ENCODE measurements around the gene LGALSL.

The LGALSL gene

DNA sequence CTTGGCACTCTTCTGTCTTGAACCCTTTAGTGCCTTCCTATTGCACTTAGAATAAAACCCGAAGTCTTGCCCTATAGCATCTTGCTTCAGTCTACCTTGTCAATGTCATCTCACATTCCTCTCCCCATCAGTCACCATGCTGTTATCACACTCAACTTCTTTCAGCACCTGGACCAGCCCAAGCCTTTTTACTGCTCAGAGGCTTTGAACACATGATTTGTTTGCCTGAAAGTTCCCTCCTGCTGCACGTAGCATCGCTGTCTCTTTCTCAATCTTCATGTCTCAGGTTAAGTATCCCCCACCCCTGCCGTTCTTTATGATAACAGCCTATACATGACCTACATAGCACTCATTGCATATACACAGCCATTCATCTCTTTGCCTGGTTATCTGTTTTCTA, 41.3 kb upstream of the LGALSL start:
- DNase-seq (ENCODE audit: low read depth): no peak
- TF ChIP-seq, protein P1, sequence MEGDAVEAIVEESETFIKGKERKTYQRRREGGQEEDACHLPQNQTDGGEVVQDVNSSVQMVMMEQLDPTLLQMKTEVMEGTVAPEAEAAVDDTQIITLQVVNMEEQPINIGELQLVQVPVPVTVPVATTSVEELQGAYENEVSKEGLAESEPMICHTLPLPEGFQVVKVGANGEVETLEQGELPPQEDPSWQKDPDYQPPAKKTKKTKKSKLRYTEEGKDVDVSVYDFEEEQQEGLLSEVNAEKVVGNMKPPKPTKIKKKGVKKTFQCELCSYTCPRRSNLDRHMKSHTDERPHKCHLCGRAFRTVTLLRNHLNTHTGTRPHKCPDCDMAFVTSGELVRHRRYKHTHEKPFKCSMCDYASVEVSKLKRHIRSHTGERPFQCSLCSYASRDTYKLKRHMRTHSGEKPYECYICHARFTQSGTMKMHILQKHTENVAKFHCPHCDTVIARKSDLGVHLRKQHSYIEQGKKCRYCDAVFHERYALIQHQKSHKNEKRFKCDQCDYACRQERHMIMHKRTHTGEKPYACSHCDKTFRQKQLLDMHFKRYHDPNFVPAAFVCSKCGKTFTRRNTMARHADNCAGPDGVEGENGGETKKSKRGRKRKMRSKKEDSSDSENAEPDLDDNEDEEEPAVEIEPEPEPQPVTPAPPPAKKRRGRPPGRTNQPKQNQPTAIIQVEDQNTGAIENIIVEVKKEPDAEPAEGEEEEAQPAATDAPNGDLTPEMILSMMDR (conservative IDR thresholded peaks at IDR 0.05; ENCODE audit: low read depth, low read length): no peak
- H3K4me3 ChIP-seq (ENCODE audit: low read depth, low read length): no peak overlapping the region

DNA sequence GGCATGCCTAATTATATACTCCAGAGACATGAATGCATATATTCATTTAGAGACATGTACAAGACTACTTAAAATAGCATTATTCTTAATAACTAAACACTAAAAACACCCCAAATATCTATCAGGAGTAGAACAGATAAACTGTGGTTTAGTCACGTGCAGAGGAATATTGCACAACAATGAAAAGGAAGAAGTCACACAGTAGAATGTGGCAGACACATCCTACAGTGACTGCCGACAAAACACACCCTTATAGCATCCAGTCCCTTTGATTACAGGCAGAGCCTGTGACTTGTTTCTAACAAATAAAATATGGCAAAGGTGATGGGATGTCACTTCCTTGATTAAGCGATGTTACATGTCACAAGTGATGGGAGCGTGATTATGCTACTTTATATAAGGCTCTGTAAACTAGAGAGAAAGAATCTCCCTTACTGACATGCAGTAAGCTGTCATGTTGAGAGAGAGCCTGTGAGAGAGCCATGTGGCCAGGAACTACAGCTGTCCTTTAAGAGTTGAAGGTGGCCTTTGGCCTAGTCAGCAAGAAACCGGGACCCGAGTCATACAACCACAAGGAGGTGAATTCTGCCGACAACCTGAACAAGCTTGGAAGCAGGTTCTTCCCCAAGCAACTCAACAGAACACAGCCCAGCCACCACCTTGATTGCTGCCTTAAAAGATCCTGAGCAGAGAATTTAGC, 39.1 kb upstream of the LGALSL start:
- H3K4me3 ChIP-seq (ENCODE audit: low read depth, low read length): no peak overlapping the region
- TF ChIP-seq, protein P1 (conservative IDR thresholded peaks at IDR 0.05; ENCODE audit: low read depth, low read length): no peak
- DNase-seq (ENCODE audit: low read depth): no peak

DNA sequence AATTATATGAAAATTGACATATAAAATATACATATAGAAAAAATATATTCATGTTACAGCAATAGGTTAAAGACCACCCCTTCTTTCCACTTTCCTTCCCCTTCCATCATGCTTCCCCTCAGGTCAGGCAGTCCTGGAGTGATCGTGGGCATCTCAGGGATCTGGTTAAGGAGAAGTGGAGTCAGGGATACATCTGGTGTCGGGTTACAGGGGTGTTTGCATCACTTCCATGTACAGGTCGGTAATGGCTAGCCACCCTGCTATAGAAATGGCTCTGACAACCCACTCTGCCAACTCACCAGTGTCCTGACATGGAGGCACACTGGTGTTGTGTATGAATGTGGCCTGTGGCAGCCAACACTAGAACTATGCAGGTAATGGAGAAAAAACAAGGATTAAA, 36.3 kb upstream of the LGALSL start:
- DNase-seq (ENCODE audit: low read depth): no peak
- TF ChIP-seq, protein P1 (conservative IDR thresholded peaks at IDR 0.05; ENCODE audit: low read depth, low read length): no peak
- H3K4me3 ChIP-seq (ENCODE audit: low read depth, low read length): no peak overlapping the region

DNA sequence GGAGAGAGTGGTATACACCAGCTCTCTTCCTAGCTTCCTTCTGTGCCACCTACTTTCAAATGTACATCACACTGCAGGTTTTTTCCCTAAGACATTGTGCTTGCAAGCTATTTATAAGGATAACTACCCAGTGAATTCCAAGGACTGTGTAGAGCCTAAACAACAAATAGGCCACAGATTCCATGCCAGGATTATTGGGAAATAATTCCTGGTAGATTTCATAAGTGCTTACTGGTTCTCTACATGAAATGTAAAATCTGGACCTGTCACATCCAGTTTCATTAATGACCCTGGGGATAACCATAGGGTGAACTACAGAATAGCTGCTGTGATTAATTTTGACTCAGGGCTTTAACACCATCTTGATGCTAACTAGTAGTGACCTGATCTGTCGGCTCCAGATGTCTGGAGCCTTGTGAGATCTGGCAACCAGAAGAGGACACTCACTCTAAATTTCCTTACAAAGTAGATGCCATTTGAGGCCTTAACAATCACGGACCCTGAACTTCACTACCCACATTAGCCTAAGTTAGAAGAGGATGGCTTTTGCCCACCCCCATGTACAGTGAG, 34.3 kb upstream of the LGALSL start:
- no peak for DNase-seq (ENCODE audit: low read depth)
- no peak overlapping the region for H3K4me3 ChIP-seq (ENCODE audit: low read depth, low read length)
- TF ChIP-seq, protein P1 (conservative IDR thresholded peaks at IDR 0.05; ENCODE audit: low read depth, low read length): no peak

DNA sequence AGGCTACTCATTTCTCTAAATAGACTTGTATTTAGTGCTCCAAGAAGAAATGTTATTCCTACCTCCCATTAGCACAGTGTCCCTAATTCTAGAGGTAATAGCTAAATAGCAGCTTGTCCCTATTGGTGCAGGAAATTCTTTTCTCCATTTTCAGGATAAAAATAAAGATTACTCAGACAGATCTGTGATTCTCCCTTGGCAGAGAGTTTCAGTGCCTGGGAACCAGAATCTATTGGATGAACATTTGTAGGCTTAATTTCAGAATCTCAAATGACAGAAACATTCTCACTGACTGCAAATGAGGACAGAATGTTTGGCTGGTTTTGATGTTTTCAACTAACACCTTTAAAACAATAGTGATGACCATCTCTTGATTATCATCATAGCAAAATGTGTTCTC, 33.3 kb upstream of the LGALSL start:
- DNase-seq (ENCODE audit: low read depth): no peak
- no peak overlapping the region for H3K4me3 ChIP-seq (ENCODE audit: low read depth, low read length)
- TF ChIP-seq, protein P1 (conservative IDR thresholded peaks at IDR 0.05; ENCODE audit: low read depth, low read length): no peak

DNA sequence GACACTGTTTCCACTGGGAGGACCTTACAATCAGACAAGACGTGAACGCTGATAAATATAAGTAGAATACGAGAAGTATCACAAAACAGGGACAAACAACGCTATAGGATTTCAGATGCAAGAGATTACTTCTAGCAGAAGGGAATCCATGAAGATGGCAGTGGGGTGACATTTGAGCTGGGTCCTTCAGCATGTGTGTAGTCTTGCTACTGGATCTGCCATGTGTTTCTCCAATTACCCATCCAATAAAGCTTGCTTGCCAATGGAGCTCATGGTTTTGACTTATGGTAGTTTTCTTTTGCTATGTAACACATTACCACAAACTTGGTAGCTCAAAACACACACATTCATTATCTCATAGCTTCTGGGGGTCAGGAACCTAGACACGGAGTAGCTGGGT, 32.8 kb upstream of the LGALSL start:
- TF ChIP-seq, protein P1 (conservative IDR thresholded peaks at IDR 0.05; ENCODE audit: low read depth, low read length): no peak
- no peak overlapping the region for H3K4me3 ChIP-seq (ENCODE audit: low read depth, low read length)
- no peak for DNase-seq (ENCODE audit: low read depth)

DNA sequence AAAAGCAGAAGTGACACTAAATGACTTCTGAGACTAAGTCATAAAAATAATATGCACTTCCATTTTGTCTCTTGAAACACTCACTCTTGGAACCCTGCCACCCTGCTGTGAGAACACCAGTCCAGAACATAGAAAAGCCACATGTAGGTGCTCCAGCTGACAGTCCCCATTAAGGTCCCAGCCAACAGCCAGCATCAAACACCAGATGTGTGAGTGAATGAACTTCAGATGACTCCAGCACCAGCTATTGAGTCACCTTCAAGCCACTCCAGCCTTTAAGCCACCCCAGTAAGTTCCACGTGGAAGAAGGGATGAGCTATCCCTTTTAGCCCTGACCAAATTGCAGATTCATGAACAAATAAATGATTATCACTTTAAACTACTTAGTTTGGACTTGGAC, 31.5 kb upstream of the LGALSL start:
- TF ChIP-seq, protein P1 (conservative IDR thresholded peaks at IDR 0.05; ENCODE audit: low read depth, low read length): no peak
- DNase-seq (ENCODE audit: low read depth): no peak
- no peak overlapping the region for H3K4me3 ChIP-seq (ENCODE audit: low read depth, low read length)

Measured in choroid plexus epithelial cell (primary cell).